HepG2 (cell line): ENCODE data around the gene PALM. TPM values are rescaled to one million over a fixed set of nuclear protein-coding genes. Genes with fewer than 3 reads are reported as not detected.

Experiments
- AGO2 ChIP-seq: fragments of 200-400 bp; formaldehyde crosslinking; optimal IDR thresholded peaks from 2 replicates; pipeline ENCODE3; 2017; ENCODE audit warnings: mild to moderate bottlenecking, low read depth, low read length, moderate library complexity
- HHEX ChIP-seq: IDR thresholded peaks from 2 replicates; pipeline ENCODE4 v1.6.1; 2016; ENCODE audit warnings: control low read depth
- IRF1 ChIP-seq: sonication (generic); formaldehyde crosslinking; IDR thresholded peaks from 2 replicates; pipeline ENCODE4 v1.4.0; 2020; ENCODE audit warnings: low read depth, mild to moderate bottlenecking, missing genetic modification reagents
- JUN ChIP-seq: sonication (generic); formaldehyde crosslinking; IDR thresholded peaks from 2 replicates; pipeline ENCODE4 v1.4.0; 2020; ENCODE audit warnings: mild to moderate bottlenecking, missing genetic modification reagents
- JUNB ChIP-seq: sonication (generic); formaldehyde crosslinking; IDR thresholded peaks from 2 replicates; pipeline ENCODE4 v1.8.0; 2022; ENCODE audit warnings: missing genetic modification reagents, mild to moderate bottlenecking, borderline replicate concordance
- KLF16 ChIP-seq, 2 experiments: sonication (generic) in 1 of 2; formaldehyde crosslinking in 1 of 2; IDR thresholded peaks; 2 replicates each; pipeline versions ENCODE4 v1.6.1 to v1.8.0; 2016 to 2023; ENCODE audit warnings: missing genetic modification reagents in 2 of 2, missing compliant biosample characterization in 1 of 2
- PAXIP1 ChIP-seq: sonication (generic); formaldehyde crosslinking; conservative IDR thresholded peaks from 2 replicates; pipeline ENCODE4 v1.4.0; 2020; ENCODE audit warnings: mild to moderate bottlenecking, missing genetic modification reagents, moderate library complexity
- PLSCR1 ChIP-seq: sonication (generic); formaldehyde crosslinking; IDR thresholded peaks from 2 replicates; pipeline ENCODE4 v1.5.0; 2020; ENCODE audit warnings: missing genetic modification reagents, mild to moderate bottlenecking, borderline replicate concordance
- PTBP1 ChIP-seq: fragments of 200-400 bp; formaldehyde crosslinking; IDR thresholded peaks from 2 replicates; pipeline ENCODE4 v1.6.1; 2018; ENCODE audit warnings: low read length, low read depth; ENCODE audit not compliant: poor library complexity, severe bottlenecking
- SSRP1 ChIP-seq: IDR thresholded peaks from 2 replicates; pipeline ENCODE4 v1.6.1; 2016; ENCODE audit warnings: control low read depth
- ZFP36 ChIP-seq: fragments of 150-350 bp; IDR thresholded peaks from 2 replicates; pipeline ENCODE4 v1.6.1; 2018; ENCODE audit warnings: borderline replicate concordance, low read length, low read depth; ENCODE audit not compliant: partially characterized antibody
- ZFP36L1 ChIP-seq: sonication (generic); formaldehyde crosslinking; IDR thresholded peaks from 2 replicates; pipeline ENCODE4 v1.8.0; 2022; ENCODE audit warnings: mild to moderate bottlenecking, missing genetic modification reagents, moderate library complexity
- ZMYM2 ChIP-seq: sonication (generic); formaldehyde crosslinking; IDR thresholded peaks from 2 replicates; pipeline ENCODE4 v1.8.0; 2022; ENCODE audit warnings: mild to moderate bottlenecking, missing genetic modification reagents
- ZNF264 ChIP-seq: sonication (generic); formaldehyde crosslinking; IDR thresholded peaks from 2 replicates; pipeline ENCODE4 v1.4.0; 2020; ENCODE audit warnings: missing genetic modification reagents
- ZNF274 ChIP-seq: sonication (generic); formaldehyde crosslinking; IDR thresholded peaks from 2 replicates; pipeline ENCODE4 v1.5.1; 2020; ENCODE audit warnings: mild to moderate bottlenecking, missing genetic modification reagents
- ZNF329 ChIP-seq: sonication (generic); formaldehyde crosslinking; IDR thresholded peaks from 2 replicates; pipeline ENCODE4 v1.9.0; 2021; ENCODE audit warnings: low read depth, mild to moderate bottlenecking, missing genetic modification reagents
- ZNF776 ChIP-seq: sonication (generic); formaldehyde crosslinking; IDR thresholded peaks from 2 replicates; pipeline ENCODE4 v1.4.0; 2020; ENCODE audit warnings: mild to moderate bottlenecking, missing genetic modification reagents
- ZNF790 ChIP-seq: sonication (generic); formaldehyde crosslinking; IDR thresholded peaks from 2 replicates; pipeline ENCODE4 v1.8.0; 2022; ENCODE audit warnings: missing genetic modification reagents, mild to moderate bottlenecking, borderline replicate concordance
- ZSCAN9 ChIP-seq: IDR thresholded peaks from 2 replicates; pipeline ENCODE4 v1.6.1; 2016; ENCODE audit warnings: borderline replicate concordance
- polyA plus RNA-seq, 8 experiments: library from polyadenylated mRNA; depleted of rRNA in 3 of 8; stranded (reverse) in 7 of 8; unstranded in 1 of 8; fragments of >200 nt; fragmentation: Illumina TruSeq in 4 of 8; extraction: Trizol in 4 of 8; gene quantifications; 2 replicates each; pipeline versions ENCODE4 v1.2.1 to v1.2.3, GENCODE V29; 2011 to 2016; ENCODE audit warnings: low read depth in 4 of 8, missing spikeins in 1 of 8, mixed read lengths in 1 of 8; ENCODE audit not compliant: insufficient read depth in 1 of 8
- total RNA-seq, 5 experiments: library from RNA; depleted of rRNA; stranded (reverse); fragments of >200 nt; fragmentation: Illumina TruSeq; extraction: Trizol; gene quantifications; 2 replicates each; pipeline ENCODE4 v1.2.3, GENCODE V29; 2016; ENCODE audit warnings: low read depth in 1 of 5
- TF ChIP-seq, protein P1 (sequence below): sonication (generic); formaldehyde crosslinking; IDR thresholded peaks from 2 replicates; pipeline ENCODE4 v1.9.0; 2021; ENCODE audit warnings: missing genetic modification reagents, mild to moderate bottlenecking, borderline replicate concordance
- TF ChIP-seq, protein P2 (sequence below): IDR thresholded peaks from 2 replicates; pipeline ENCODE4 v1.6.1; 2012; ENCODE audit warnings: low read depth, low read length, improper control_type of control experiment

Gene PALM
- total and polyA plus RNA-seq, 2 of the 13 experiments (the other 11 are each of a cell fraction or from before 2014, with no cell fraction given), result 4.0 to 9.7 TPM

GRCh38 chr19:739998-740715 is 31.4 kb downstream of the PALM start (continued):
- peak; percentile 73 for TF ChIP-seq AGO2
- peak; percentile 92 for TF ChIP-seq ZFP36L1 (CRISPR knock-in tag)
- peak; percentile 81 for TF ChIP-seq ZMYM2 (CRISPR knock-in tag)
- TF ChIP-seq PTBP1, result no peak
- TF ChIP-seq KLF16 (CRISPR knock-in tag; IDR thresholded peaks at IDR 0.05), result no peak; a peak in 2 of 4 replicates
- peak; percentile 35; the same call in 1 of the 2 replicates for TF ChIP-seq ZNF790 (CRISPR knock-in tag)
- no peak for TF ChIP-seq ZNF329 (CRISPR knock-in tag)
- TF ChIP-seq PLSCR1 (CRISPR knock-in tag), result 0 out of 2 replicates have a peak, but pooled peaks have one; percentile 64
- TF ChIP-seq IRF1 (CRISPR knock-in tag), result no peak
- peak; percentile 63; the same call in 1 of the 2 replicates for TF ChIP-seq JUN (CRISPR knock-in tag)
- TF ChIP-seq ZSCAN9 (CRISPR knock-in tag), result peak; percentile 72; the same call in 1 of the 2 replicates
- no peak for TF ChIP-seq JUNB (CRISPR knock-in tag)
- peak; percentile 12 for TF ChIP-seq ZFP36
- peak; percentile 75 for TF ChIP-seq PAXIP1 (CRISPR knock-in tag)
- no peak for TF ChIP-seq ZNF264
- no peak for TF ChIP-seq SSRP1 (CRISPR knock-in tag)
- peak; percentile 68; the same call in 1 of the 2 replicates for TF ChIP-seq ZNF776 (CRISPR knock-in tag)
- peak; percentile 72; the same call in 1 of the 2 replicates for TF ChIP-seq ZNF274 (CRISPR knock-in tag)
- TF ChIP-seq, protein P1, sequence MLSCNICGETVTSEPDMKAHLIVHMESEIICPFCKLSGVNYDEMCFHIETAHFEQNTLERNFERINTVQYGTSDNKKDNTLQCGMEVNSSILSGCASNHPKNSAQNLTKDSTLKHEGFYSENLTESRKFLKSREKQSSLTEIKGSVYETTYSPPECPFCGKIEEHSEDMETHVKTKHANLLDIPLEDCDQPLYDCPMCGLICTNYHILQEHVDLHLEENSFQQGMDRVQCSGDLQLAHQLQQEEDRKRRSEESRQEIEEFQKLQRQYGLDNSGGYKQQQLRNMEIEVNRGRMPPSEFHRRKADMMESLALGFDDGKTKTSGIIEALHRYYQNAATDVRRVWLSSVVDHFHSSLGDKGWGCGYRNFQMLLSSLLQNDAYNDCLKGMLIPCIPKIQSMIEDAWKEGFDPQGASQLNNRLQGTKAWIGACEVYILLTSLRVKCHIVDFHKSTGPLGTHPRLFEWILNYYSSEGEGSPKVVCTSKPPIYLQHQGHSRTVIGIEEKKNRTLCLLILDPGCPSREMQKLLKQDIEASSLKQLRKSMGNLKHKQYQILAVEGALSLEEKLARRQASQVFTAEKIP, result no peak
- TF ChIP-seq, protein P2, sequence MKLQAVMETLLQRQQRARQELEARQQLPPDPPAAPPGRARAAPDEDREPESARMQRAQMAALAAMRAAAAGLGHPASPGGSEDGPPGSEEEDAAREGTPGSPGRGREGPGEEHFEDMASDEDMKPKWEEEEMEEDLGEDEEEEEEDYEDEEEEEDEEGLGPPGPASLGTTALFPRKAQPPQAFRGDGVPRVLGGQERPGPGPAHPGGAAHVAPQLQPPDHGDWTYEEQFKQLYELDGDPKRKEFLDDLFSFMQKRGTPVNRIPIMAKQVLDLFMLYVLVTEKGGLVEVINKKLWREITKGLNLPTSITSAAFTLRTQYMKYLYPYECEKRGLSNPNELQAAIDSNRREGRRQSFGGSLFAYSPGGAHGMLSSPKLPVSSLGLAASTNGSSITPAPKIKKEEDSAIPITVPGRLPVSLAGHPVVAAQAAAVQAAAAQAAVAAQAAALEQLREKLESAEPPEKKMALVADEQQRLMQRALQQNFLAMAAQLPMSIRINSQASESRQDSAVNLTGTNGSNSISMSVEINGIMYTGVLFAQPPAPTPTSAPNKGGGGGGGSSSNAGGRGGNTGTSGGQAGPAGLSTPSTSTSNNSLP, result no peak
- TF ChIP-seq HHEX (CRISPR knock-in tag), result no peak
